Measurements from ENCODE around the gene POLG. TPM values are rescaled to one million over a fixed set of nuclear protein-coding genes. Genes with fewer than 3 reads are reported as not detected.

The POLG gene
- total RNA-seq, 4 donors from 2014 or later = 40.5 to 57.3 (median 49.2) TPM

GRCh38 chr15:89381331-89381730 lies 46.7 kb upstream of the POLG start:
- 56 to 88% methylated on average over 3 of the region's 3 CpGs for WGBS, 2 donors (ENCODE audit: low coverage in 1 of 2)
- no peak overlapping the region for H3K27ac ChIP-seq
- ATAC-seq = no peak
- no peaks in the 10 kb centered on the region for H3K36me3 ChIP-seq
- no peak for TF ChIP-seq CTCF (IDR thresholded peaks at IDR 0.05)
- no peak for TF ChIP-seq POLR2AphosphoS5 (IDR thresholded peaks at IDR 0.05)
- TF ChIP-seq EP300 (IDR thresholded peaks at IDR 0.05) = no peak
- no peak for TF ChIP-seq POLR2A (IDR thresholded peaks at IDR 0.05)
- no peaks in the 10 kb centered on the region for H3K9me3 ChIP-seq
- H3K4me1 ChIP-seq = peaks cover 0 to 27% (median 12%) of the 10 kb centered on the region in 3 donors
- H3K4me3 ChIP-seq = no peak overlapping the region
- H3K27me3 ChIP-seq = peaks cover 80% of the 10 kb centered on the region

- WGBS, 2 donors (ENCODE audit: low coverage in 1 of 2) = 86 to 97% methylated on average over 1 to 5 of the region's 5 CpGs
- H3K36me3 ChIP-seq = no peaks in the 10 kb centered on the region
- no peak for TF ChIP-seq POLR2AphosphoS5 (IDR thresholded peaks at IDR 0.05)
- TF ChIP-seq POLR2A (IDR thresholded peaks at IDR 0.05) = no peak
- no peak for TF ChIP-seq EP300 (IDR thresholded peaks at IDR 0.05)
- TF ChIP-seq CTCF (IDR thresholded peaks at IDR 0.05) = no peak
- no peaks in the 10 kb centered on the region for H3K9me3 ChIP-seq
- ATAC-seq = no peak
- peaks cover 94% of the 10 kb centered on the region for H3K27me3 ChIP-seq
- no peak overlapping the region for H3K4me3 ChIP-seq
- peaks cover 0 to 27% (median 12%) of the 10 kb centered on the region in 3 donors for H3K4me1 ChIP-seq
- H3K27ac ChIP-seq = no peak overlapping the region
Observed at GRCh38 chr15:89379818-89380217, 45.2 kb upstream of the POLG start.

- Histone ChIP-seq H3K4me1 (peaks cover 0 to 27% (median 12%) of the 10 kb centered on the region in 3 donors), H3K36me3 (no peaks in the 10 kb centered on the region), H3K27me3 (peaks cover 95% of the 10 kb centered on the region), H3K27ac (no peak overlapping the region), H3K9me3 (no peaks in the 10 kb centered on the region), H3K4me3 (peak overlapping the region in 1 of 2 donors; percentile 46)
- no peak for TF ChIP-seq CTCF (IDR thresholded peaks at IDR 0.05)
- TF ChIP-seq POLR2AphosphoS5 (IDR thresholded peaks at IDR 0.05) = no peak
- TF ChIP-seq POLR2A (IDR thresholded peaks at IDR 0.05) = no peak
- no peak for TF ChIP-seq EP300 (IDR thresholded peaks at IDR 0.05)
- WGBS, 2 donors (ENCODE audit: low coverage in 1 of 2) = no CpG with 5 or more reads among the region's 28 CpGs
- ATAC-seq = no peak
Observed at GRCh38 chr15:89379251-89379695, 44.6 kb upstream of the POLG start.

- no peak for TF ChIP-seq POLR2AphosphoS5 (IDR thresholded peaks at IDR 0.05)
- no peak for TF ChIP-seq POLR2A (IDR thresholded peaks at IDR 0.05)
- H3K27me3 ChIP-seq = peaks cover 96% of the 10 kb centered on the region
- no peaks in the 10 kb centered on the region for H3K36me3 ChIP-seq
- ATAC-seq = peak; percentile 16
- H3K4me3 ChIP-seq = peak overlapping the region in 1 of 2 donors; percentile 46
- no peak overlapping the region for H3K27ac ChIP-seq
- no peaks in the 10 kb centered on the region for H3K9me3 ChIP-seq
- 0 to 2% methylated on average over 1 to 12 of the region's 76 CpGs for WGBS, 2 donors (ENCODE audit: low coverage in 1 of 2)
- H3K4me1 ChIP-seq = peaks cover 0 to 23% (median 9%) of the 10 kb centered on the region in 3 donors
Observed at GRCh38 chr15:89378296-89379151, 43.9 kb upstream of the POLG start.

GRCh38 chr15:89377842-89378295 lies 43.2 kb upstream of the POLG start:
- Histone ChIP-seq H3K9me3 (no peaks in the 10 kb centered on the region), H3K4me1 (peaks cover 0 to 20% (median 9%) of the 10 kb centered on the region in 3 donors), H3K36me3 (no peaks in the 10 kb centered on the region), H3K27ac (no peak overlapping the region), H3K27me3 (peaks cover 98% of the 10 kb centered on the region), H3K4me3 (peak overlapping the region in 1 of 2 donors; percentile 46)
- 0% methylated on average over 1 of the region's 30 CpGs; no CpG with 5 or more reads in 1 of the 2 donors for WGBS, 2 donors (ENCODE audit: low coverage in 1 of 2)
- TF ChIP-seq EP300 (IDR thresholded peaks at IDR 0.05) (no peak), POLR2AphosphoS5 (IDR thresholded peaks at IDR 0.05) (no peak), CTCF (IDR thresholded peaks at IDR 0.05) (no peak), POLR2A (IDR thresholded peaks at IDR 0.05) (no peak)
- ATAC-seq = peak; percentile 10
